ENCODE measurements around the gene FREY1.
"Not testable (repeated sequence)": the region's sequence is repeated elsewhere in the genome, so short reads cannot be mapped to it uniquely, and the experiment has no call there.

FREY1 gene

DNA sequence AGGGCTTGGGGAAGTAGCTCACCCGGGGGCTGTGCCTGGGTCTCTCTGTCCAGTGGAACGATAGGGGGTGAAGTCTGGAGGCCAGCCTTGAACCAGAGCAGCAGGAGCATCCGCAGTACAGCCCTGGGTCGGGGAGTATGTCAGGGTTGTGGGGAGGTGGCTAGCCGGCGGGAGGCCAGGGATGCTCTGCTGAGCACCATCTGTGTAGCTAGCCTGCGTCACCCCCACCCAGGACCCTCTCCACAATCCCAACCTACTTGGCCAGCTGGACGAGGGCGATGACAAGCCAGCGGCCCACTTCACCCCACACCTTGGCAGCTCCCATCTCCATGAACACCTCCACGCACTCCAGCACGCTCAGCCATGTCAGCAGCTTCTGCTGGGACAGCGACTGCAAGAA lies 8.4 kb upstream of the FREY1 start:
- in situ Hi-C loops (cut with MboI; ENCODE audit: low sequenced_read_pairs): no loop called here

DNA sequence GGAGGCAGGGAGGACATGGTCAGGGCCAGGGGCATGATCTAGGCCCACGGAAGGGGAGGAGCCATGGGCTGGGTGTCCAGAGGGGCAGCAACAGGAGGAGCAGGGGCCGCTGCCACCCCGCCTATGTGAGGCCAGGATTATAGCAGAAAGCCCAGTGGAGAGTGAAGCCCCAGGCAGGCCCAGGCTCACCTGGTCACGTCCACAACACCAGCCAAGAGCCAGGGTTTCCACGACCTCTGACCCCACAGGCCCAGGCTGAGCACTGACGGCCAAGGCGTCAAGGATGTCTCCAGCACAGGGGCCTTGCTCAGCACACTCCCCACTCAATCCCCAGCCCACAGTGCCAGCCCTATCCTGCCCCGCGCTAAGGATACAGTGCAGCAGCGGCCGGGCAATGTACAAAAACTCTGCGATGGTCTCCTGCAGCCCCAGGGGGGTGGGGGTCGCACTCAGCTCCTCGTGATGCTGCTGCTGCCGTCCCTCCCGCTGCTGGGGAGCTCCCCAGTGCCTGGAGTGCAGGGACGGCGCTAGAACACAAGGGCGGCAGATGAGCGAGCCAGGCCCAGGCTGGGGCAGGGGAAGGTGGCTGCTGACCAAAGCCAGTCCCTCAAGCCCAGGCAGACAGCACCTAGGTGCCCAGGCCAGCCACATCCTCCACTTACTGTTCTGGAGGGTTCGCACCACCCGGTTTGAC lies 7.0 kb upstream of the FREY1 start:
- in situ Hi-C loops (cut with MboI; ENCODE audit: low sequenced_read_pairs): no loop called here

DNA sequence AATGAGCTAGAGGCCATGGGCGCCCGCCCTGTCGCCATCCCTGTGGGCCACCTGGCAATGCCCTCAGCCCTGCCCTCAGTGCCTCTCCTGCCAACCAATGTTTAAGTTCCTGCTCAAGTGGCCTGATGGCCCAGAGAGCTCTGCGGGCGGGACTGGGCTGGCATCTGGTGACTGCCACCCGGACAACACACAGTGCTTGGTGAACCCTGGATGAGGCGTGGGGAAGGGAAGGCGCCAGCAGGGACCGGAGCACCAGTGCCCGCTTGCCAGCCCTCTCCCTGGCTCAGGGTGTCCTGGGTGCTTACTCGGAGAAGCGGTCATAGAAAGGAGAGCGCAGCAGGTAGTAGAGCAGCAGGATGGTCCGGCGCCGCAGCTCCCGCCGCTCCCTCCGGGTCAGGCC lies 6.4 kb upstream of the FREY1 start:
- in situ Hi-C loops (cut with MboI; ENCODE audit: low sequenced_read_pairs): no loop called here

DNA sequence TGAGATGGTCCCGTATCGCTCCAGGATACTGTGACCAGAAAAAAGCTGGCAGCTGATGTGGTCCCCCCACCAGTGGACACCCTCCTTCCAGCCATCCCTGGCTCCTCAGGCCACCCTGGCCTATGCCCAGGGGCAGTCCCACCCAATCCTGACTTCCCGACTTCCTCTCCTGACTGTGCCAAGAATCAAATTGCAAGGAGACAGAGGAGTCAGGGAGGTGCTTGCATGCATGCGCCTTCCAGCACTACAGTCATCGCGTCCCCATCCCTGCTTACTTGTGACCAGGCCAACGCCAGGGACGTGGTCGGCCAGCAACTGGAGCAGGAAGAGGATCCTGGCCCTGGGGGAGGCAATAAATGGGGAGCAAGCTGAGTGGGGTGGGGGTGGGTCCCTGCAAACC lies 3.6 kb upstream of the FREY1 start:
- in situ Hi-C loops (cut with MboI; ENCODE audit: low sequenced_read_pairs): no loop called here

DNA sequence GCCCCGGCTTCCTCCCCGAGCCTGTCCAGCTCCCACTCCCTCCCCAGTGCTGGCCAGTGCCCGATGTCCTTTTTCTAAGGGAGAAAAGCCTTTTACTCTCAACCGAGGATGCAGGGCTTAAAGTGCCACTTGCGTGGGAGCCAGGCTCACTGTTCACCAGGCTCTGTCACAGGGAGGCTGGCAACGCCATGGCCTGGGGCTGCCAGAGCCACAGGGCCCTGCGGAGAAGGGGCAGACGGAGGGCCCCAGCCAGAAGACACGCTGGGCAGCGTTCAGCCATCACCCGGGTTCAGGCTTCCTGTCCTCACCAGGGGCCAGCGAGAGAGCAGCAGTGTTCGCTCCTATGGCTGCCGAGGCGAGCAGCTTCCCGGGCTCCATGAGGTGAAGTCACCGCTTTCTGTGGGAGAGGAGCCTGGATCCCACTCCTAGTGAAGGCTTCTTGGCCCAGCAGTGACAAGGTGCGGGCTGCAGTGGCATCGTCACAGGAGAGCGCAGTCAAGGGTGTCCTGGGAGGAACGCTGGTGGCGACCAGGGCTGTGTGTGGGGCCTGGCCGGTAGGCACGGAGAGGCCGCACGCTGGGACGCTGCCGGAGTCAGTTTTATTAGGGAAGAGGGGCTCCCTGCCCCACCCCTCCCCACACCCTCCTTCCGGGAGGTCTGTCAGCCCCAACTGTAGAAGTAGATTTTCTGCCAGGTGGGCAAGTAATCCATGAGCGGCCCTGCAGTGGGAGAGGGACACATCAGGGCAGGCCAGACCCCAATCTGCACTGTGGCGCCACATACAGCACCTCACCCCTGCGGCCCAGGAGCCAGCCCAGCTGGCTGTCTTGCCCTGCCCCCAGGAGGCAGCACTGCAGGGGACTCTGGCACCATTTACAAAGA lies 2.8 kb upstream of the FREY1 start:
- in situ Hi-C loops (cut with MboI; ENCODE audit: low sequenced_read_pairs): no loop called here

DNA sequence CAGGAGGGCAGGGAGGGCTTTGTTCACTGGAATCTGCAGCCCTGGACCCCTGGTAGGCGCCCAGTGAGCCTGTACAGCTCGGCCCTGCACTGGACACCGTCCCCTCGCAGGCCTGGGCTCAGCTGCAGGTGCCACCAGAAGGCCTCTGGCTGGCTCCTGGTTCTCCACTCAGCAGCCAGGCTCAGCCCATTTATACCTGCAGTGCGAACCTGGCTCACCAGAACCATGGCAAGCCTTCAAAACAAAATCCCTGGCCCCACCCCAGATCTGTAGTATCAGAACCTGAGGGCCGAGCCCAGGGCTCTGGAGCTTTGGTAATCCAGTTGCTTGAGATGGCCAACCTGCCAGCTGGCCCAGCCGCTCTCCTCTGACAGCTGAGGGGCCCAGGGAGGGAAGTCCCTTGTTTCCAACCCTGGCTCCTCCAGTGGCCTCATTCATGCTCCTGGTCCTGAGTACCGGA lies 870 bp upstream of the FREY1 start:
- in situ Hi-C loops (cut with MboI; ENCODE audit: low sequenced_read_pairs): no loop called here

DNA sequence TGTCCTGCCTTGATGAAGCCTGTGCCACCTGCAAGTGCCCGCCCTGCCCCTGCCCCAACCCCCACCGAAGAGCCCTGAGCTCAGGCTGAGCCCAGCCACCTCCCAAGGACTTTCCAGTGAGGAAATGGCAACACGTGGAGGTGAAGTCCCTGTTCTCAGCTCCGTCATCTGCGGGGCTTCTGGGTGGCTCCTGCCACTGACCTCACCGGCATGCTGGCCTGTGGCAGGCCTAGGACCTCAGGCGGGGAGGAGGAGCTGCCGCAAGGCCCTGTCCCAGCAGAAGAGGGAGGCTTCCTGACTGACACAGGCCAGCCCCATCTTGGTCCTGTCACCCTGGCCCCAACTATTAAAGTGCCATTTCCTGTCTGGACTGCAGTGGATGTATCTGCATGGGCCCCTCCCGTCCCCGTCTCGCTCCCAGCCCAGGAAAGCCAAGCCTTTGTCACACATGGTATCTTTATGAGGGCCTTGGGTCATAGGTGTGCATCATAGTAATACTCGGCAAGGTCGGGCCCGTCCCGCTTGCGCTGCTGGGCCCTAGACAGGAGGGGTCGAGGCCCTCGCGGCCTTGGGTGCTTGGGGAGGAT lies 882 bp downstream of the FREY1 start:
- in situ Hi-C loops (cut with MboI; ENCODE audit: low sequenced_read_pairs): no loop called here

DNA sequence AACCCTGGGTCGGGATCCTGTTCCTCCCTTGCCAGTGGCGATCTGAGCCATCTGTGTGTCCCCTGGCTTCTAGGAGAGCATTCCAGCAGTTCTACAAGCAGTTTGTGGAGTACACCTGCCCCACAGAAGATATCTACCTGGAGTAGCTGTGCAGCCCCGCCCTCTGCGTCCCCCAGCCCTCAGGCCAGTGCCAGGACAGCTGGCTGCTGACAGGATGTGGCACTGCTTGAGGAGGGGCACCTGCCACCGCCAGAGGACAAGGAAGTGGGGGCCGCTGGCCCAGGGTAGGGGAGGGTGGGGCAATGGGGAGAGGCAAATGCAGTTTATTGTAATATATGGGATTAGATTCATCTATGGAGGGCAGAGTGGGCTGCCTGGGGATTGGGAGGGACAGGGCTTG lies 1.5 kb downstream of the FREY1 start:
- in situ Hi-C loops (cut with MboI; ENCODE audit: low sequenced_read_pairs): not testable (repeated sequence)

DNA sequence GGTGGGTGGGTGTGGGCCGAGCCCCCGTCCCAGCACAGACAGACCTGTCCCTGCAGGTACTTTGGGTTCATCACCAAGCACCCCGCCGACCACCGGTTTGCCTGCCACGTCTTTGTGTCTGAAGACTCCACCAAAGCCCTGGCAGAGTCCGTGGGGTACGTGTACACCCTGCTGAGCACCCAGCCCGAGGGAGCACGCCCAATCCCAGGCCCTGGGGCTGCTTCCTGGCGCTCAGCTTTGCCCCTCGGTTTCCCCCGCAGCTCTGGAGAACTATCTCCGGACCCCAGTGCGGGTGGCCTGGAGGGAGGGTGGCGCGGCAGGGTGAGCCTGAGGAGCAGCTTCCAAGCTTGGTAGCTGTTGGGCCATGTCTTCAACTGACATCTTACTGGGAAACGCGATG lies 2.0 kb downstream of the FREY1 start:
- in situ Hi-C loops (cut with MboI; ENCODE audit: low sequenced_read_pairs): no loop called here

DNA sequence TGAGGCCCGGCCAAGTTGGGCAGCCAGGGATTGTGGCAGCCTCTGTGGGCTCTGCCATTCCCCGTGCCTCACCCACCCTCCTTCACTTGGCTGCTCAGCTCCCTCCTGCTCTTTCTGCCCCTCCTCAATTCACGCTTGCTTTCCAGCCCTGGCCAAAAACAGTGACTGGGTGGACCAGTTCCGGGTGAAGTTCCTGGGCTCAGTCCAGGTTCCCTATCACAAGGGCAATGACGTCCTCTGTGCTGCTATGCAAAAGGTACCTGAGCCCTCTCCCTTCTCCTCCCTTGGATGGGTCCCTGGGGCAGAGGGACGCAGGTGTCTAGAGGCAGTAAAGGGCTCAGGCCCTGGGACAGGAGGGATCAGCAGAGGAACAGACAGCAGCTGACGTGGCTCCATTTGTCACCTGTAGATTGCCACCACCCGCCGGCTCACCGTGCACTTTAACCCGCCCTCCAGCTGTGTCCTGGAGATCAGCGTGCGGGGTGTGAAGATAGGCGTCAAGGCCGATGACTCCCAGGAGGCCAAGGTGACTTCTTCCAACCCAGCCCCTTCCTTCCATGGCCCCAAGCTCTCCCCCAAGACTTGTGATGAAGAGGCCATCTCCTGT lies 2.7 kb downstream of the FREY1 start:
- in situ Hi-C loops (cut with MboI; ENCODE audit: low sequenced_read_pairs): no loop called here

DNA sequence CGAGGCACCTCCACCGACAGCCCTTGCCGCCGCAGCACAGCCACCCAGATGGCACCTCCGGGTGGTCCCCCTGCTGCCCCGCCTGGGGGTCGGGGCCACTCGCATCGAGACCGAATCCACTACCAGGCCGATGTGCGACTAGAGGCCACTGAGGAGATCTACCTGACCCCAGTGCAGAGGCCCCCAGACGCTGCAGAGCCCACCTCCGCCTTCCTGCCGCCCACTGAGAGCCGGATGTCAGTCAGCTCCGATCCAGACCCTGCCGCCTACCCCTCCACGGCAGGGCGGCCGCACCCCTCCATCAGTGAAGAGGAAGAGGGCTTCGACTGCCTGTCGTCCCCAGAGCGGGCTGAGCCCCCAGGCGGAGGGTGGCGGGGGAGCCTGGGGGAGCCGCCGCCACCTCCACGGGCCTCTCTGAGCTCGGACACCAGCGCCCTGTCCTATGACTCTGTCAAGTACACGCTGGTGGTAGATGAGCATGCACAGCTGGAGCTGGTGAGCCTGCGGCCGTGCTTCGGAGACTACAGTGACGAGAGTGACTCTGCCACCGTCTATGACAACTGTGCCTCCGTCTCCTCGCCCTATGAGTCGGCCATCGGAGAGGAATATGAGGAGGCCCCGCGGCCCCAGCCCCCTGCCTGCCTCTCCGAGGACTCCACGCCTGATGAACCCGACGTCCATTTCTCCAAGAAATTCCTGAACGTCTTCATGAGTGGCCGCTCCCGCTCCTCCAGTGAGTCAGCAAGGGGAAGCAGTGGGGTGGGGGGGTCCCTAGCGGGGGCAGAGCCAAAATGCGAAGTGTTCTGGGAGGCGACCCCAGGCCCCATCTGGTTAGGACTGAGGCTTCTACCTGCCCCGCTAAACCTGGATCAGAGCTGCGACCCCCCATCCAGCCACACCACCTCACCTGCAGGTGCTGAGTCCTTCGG lies 4.4 kb downstream of the FREY1 start:
- in situ Hi-C loops (cut with MboI; ENCODE audit: low sequenced_read_pairs): no loop called here

DNA sequence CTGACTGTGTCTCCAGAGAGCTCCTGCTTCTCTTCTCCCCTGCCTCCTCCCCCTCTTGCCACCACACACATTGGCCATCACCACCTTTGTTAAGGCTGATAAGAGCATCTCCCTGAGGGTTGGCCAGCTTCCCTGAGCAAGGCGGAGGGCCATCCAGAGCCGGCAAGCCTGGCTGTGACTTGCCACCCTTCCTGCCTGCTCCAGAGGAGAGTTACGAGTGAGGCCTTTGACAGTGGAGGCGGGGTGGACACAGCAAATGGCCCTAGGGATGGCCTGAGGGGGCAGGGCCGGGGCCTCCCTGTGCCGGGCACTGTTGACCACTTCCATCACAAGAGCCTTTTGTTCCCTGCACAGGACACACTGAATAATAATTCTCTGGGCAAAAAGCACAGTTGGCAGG lies 5.4 kb downstream of the FREY1 start:
- in situ Hi-C loops (cut with MboI; ENCODE audit: low sequenced_read_pairs): no loop called here

DNA sequence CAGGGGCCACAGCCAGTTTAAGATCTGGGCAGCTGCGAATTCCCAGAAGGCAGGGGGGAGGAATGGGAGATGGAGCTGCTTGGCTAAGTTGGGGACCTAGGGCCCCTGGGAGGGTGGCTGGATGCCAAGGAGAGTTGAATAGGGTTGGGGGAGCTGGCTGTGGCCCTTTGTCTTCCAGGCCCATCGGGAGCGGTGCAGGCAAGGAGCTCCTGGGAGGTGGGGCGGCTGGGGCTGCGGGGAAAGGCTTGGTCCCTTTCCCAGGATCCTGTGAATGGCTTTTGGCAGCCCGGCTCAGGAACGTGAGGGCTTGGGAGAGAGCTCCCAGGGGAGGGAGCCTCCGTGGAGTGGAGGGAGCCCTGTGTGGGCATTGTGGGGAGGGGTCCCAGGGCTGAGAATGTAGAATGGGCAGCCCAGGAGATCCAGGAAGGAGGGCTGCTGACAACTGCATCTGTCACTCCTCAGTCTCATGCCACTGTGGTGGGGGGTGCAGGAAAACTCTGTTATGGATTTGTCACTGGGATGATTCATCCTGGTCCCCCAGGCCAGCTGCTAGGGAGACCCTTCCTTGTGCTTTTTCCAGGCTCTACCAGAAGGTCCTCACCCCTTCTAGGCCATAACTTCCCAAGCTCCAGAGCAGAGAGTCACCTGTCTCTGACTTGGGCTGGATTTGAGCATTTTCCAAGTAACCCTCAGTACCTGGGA lies 6.0 kb downstream of the FREY1 start:
- in situ Hi-C loops (cut with MboI; ENCODE audit: low sequenced_read_pairs): no loop called here

DNA sequence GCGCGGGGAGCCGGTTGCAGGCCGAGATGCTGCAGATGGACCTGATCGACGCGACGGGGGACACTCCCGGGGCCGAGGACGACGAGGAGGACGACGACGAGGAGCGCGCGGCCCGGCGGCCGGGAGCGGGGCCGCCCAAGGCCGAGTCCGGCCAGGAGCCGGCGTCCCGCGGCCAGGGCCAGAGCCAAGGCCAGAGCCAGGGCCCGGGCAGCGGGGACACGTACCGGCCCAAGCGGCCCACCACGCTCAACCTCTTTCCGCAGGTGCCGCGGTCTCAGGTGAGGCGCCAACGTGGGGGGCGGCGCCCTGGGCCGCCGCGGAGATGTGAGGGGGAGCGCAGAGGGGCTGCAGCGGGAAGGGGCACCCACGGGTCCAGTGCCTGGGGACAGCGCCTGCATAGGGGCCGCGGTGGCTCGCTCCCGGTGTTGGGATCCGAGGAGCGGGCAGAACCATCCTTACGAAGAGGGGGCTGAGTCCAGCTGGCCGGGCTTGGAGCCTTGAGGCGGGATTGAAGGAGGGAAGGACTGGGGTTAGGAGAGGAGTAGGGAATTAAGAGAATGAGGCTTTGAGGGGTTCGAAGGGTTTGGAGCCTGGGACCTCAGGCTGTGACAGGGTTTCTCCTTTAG lies 6.8 kb downstream of the FREY1 start:
- in situ Hi-C loops (cut with MboI; ENCODE audit: low sequenced_read_pairs): not testable (repeated sequence)

DNA sequence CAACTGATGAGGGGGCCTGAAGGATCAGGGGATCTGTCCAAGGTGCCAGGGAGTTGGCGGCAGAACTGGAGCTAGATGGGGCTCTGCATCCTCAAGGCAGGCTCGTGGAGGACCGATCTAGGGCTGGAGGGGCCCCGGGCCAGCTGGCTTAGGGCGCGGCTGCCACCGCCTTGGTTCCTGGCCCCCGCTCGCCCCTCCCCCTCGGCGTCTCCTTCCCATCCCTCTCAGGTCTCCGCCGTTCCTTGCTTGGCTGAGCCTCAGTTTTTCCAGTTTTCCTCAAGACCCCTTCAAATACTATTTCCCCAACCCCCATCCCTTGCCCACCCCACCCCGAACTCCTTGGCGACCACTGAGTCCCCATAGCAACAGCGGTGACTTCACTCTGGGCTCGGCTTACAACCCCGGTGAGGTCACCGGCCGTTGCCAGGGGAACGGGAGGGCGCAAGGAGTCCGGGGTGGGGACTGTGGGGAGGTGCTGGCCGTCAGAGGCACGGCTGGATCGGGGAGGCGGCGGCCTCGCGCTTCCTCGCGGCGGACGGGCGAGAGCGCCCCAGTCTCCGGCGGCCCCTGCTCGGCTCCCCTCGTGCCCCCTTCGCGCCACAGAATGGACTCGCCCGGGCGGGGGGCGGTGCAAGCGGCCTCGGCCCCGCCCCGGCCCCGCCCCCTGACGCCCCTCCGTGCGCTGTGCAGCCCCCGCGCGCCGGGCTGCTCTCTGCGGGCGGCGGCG lies 7.5 kb downstream of the FREY1 start:
- in situ Hi-C loops (cut with MboI; ENCODE audit: low sequenced_read_pairs): no loop called here

DNA sequence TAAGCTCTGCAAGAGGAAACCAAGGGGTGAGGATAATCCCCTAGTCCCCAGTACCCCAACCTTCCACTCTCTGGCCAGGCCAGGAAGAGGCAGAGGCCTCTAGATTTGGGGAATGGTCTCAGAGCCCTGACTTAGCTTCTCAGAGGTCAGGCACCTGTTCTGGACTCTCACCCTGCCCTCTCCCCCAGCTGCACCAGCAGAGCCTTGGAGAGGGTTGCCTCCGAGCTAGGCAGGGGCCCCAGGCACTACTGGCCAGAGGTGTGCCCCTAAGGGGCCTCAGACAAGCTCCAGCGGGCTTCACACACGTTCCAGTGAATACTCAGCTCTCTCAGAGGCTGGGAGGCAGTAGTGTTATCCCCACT lies 8.0 kb downstream of the FREY1 start:
- in situ Hi-C loops (cut with MboI; ENCODE audit: low sequenced_read_pairs): no loop called here

DNA sequence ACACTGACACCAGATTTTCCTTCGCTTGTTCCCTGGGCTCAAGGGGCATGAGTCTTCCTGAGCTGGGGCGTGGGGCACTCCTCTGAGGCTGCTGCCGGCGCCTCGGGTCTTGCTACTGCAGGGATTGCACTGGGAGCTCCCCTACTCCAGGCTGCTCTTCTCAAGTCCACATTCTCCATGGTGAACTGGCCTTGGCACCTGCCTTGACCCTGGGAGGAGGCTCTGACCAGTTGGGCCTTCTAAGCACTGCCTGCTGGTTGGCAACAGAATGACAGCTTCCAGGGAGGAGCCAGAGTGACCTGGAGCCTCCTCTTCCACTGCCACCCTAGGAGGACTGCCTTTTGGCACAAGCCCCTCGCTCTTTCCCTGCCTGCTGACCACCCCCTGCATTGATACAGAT lies 9.5 kb downstream of the FREY1 start:
- in situ Hi-C loops (cut with MboI; ENCODE audit: low sequenced_read_pairs): no loop called here

DNA sequence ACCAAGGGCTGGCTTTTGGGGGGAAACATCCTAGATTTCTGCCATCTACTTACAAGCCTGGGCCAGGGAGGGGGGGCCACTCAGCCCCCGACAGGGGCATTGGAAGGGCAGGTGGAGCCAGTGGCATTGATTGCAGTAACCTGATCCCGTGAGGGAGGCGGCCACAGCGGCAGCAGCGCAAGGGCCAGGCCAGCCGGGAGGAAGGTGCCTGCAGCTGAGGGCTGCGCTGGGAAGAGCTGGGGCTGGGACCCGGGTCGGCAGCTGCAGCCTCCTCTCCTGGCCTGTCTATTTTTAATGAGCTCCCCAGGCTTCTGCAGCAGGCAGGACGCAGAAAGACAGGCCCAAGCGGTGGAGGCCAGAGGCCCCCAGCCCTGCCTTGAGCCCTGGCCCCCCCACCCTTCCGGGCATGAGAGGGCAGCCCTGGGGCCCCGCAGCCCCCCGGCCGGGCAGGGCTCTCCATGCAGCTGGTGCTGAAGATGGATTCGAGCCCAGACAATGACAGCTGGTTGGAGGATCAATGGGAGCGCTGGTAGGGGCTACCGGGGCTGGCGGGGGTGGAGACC lies 10.6 kb downstream of the FREY1 start:
- in situ Hi-C loops (cut with MboI; ENCODE audit: low sequenced_read_pairs): no loop called here

Measured in HL-60/S4 treated with phorbol 12-myristate 13-acetate at 8.2 ng/mL for 4 days and 3 days (cell line).